ENCODE results near the gene UPK1B.
A peak's percentile ranks its signal among the peaks of the same experiment; 100 is the strongest.
"Not testable (repeated sequence)": the region's sequence is repeated elsewhere in the genome, so short reads cannot be mapped to it uniquely, and the experiment has no call there.

Gene UPK1B

GRCh38 chr3:119240591-119241434 is 67.4 kb downstream of the UPK1B start, which contains the start of gene B4GALT4:
B4GALT4 (minus strand) TSS chr3:119240878; CDS start chr3:119230099, 10,779 bp downstream.
- in situ Hi-C loops (cut with MboI; ENCODE audit: low pct_unique_long_range_greater_than_20kb, low sequenced_read_pairs), result no loop called here
- DNase-seq, result peak; percentile 82

GRCh38 chr3:119242387-119243057 is 69.1 kb downstream of the UPK1B start:
- in situ Hi-C loops (cut with MboI; ENCODE audit: low pct_unique_long_range_greater_than_20kb, low sequenced_read_pairs), result not testable (repeated sequence)

GRCh38 chr3:119243058-119243529 is 69.7 kb downstream of the UPK1B start:
- DNase-seq; in situ Hi-C loops (cut with MboI; ENCODE audit: low pct_unique_long_range_greater_than_20kb, low sequenced_read_pairs): not testable (repeated sequence)

More at GRCh38 chr3:119242387-119243057, 69.1 kb downstream of the UPK1B start:
- not testable (repeated sequence) for DNase-seq

GRCh38 chr3:119243712-119244111 is 70.3 kb downstream of the UPK1B start:
- in situ Hi-C loops (cut with MboI; ENCODE audit: low pct_unique_long_range_greater_than_20kb, low sequenced_read_pairs), result no loop called here
- no peak for DNase-seq

- no peak for DNase-seq
- in situ Hi-C loops (cut with MboI; ENCODE audit: low pct_unique_long_range_greater_than_20kb, low sequenced_read_pairs), result no loop called here
These were observed 72.4 kb downstream of the UPK1B start for GRCh38 chr3:119245778-119246177.
